NCI-H226 (cell line): Measurements from ENCODE around the gene CCDC9.
"Not testable (repeated sequence)": the region's sequence is repeated elsewhere in the genome, so short reads cannot be mapped to it uniquely, and the experiment has no call there.

ENCODE experiments used
- DNase-seq: peaks from one replicate; pipeline ENCODE4 v3.0.0-alpha.2; 2015

Gene CCDC9

GRCh38 chr19:47261946-47262793, 5.8 kb downstream of the CCDC9 start:
- not testable (repeated sequence) for DNase-seq

GRCh38 chr19:47264629-47265028, 8.3 kb downstream of the CCDC9 start:
- no peak for DNase-seq

- no peak for DNase-seq
Observed at GRCh38 chr19:47266401-47266941, 10.1 kb downstream of the CCDC9 start.

- DNase-seq = no peak
Observed at GRCh38 chr19:47267350-47267759, 11.0 kb downstream of the CCDC9 start.

GRCh38 chr19:47268028-47268427, 11.7 kb downstream of the CCDC9 start:
- DNase-seq = no peak

GRCh38 chr19:47269596-47269995, 13.3 kb downstream of the CCDC9 start:
- no peak for DNase-seq

- DNase-seq = no peak
Observed at GRCh38 chr19:47270408-47270807, 14.1 kb downstream of the CCDC9 start.

GRCh38 chr19:47271949-47272348, 15.6 kb downstream of the CCDC9 start:
- DNase-seq = no peak

GRCh38 chr19:47272448-47273312, 16.4 kb downstream of the CCDC9 start:
- no peak for DNase-seq

GRCh38 chr19:47273313-47274070, 17.2 kb downstream of the CCDC9 start:
- peak; percentile 87 for DNase-seq

- peak; percentile 86 for DNase-seq
Observed at GRCh38 chr19:47274071-47274890, 18.0 kb downstream of the CCDC9 start, which contains the start of gene INAFM1. INAFM1 (plus strand) TSS chr19:47274885; CDS start chr19:47274920, 35 bp downstream.

- no peak for DNase-seq
Observed at GRCh38 chr19:47274891-47275761, 18.8 kb downstream of the CCDC9 start.

- no peak for DNase-seq
Observed at GRCh38 chr19:47275791-47276461, 19.6 kb downstream of the CCDC9 start.

- DNase-seq = not testable (repeated sequence)
Observed at GRCh38 chr19:47276513-47276912, 20.2 kb downstream of the CCDC9 start.

- no peak for DNase-seq
Observed at GRCh38 chr19:47280183-47280797, 24.0 kb downstream of the CCDC9 start.

GRCh38 chr19:47283405-47284059, 27.2 kb downstream of the CCDC9 start:
- no peak for DNase-seq

- DNase-seq = peak; percentile 48
Observed at GRCh38 chr19:47284324-47284899, 28.1 kb downstream of the CCDC9 start.

- DNase-seq = peak; percentile 52
Observed at GRCh38 chr19:47296036-47296435, 39.7 kb downstream of the CCDC9 start.

- not testable (repeated sequence) for DNase-seq
Observed at GRCh38 chr19:47300867-47301266, 44.5 kb downstream of the CCDC9 start.
